Heart left ventricle (tissue), 16 donors: ENCODE data around the gene CRADD. TPM values are rescaled to one million over a fixed set of nuclear protein-coding genes. Genes with fewer than 3 reads are reported as not detected.

Experiments used
- ATAC-seq, 4 donors: fragments of 200-7000 bp; cut with Tn5 transposase; one replicate each; pipeline ENCODE4 v1.9.1; 2020 to 2022; ENCODE audit warnings: moderate library complexity in 4 of 4, mild to moderate bottlenecking in 3 of 4, moderate number of reproducible peaks in 1 of 4
- DNase-seq, 5 donors: peaks; one replicate each; pipeline ENCODE4 v3.0.0-alpha.2; 2020
- H3K27ac ChIP-seq, 12 donors: fragments of 200-600 bp; sonication (generic) in 4 of 12; one replicate each; pipeline versions ENCODE4 v1.5.0 to v1.8.0; 2016 to 2022; ENCODE audit warnings: mild to moderate bottlenecking in 2 of 12
- H3K27me3 ChIP-seq, 9 donors: fragments of 200-600 bp; sonication (generic) in 2 of 9; one replicate each; pipeline versions ENCODE4 v1.5.1 to v1.8.0; 2016 to 2022; ENCODE audit warnings: mild to moderate bottlenecking in 3 of 9
- H3K36me3 ChIP-seq, 9 donors: fragments of 200-600 bp; sonication (generic) in 2 of 9; one replicate each; pipeline versions ENCODE4 v1.5.0 to v1.8.0; 2018 to 2022; ENCODE audit warnings: mild to moderate bottlenecking in 2 of 9
- H3K4me1 ChIP-seq, 12 donors: fragments of 200-600 bp; sonication (generic) in 4 of 12; one replicate each; pipeline versions ENCODE4 v1.5.0 to v1.8.0; 2016 to 2022; ENCODE audit warnings: mild to moderate bottlenecking in 3 of 12
- H3K4me3 ChIP-seq, 12 donors: fragments of 200-600 bp; sonication (generic) in 4 of 12; one replicate each; pipeline versions ENCODE4 v1.5.0 to v1.8.0; 2017 to 2022; ENCODE audit warnings: mild to moderate bottlenecking in 9 of 12, moderate library complexity in 4 of 12
- H3K9me3 ChIP-seq, 12 donors: fragments of 200-600 bp; sonication (generic) in 4 of 12; one replicate each; pipeline versions ENCODE4 v1.5.0 to v1.8.0; 2016 to 2022; ENCODE audit warnings: mild to moderate bottlenecking in 1 of 12
- CTCF ChIP-seq, 12 donors: fragments of 200-600 bp; sonication (generic) in 4 of 12; IDR thresholded peaks; one replicate each; pipeline versions ENCODE4 v1.5.0 to v1.8.0; 2018 to 2022; ENCODE audit warnings: antibody characterized with exemption in 12 of 12, mild to moderate bottlenecking in 5 of 12
- POLR2A ChIP-seq, 2 donors: fragments of 450-650 bp; IDR thresholded peaks; one replicate each; pipeline ENCODE4 v1.6.1; 2017; ENCODE audit warnings: antibody characterized with exemption in 2 of 2, mild to moderate bottlenecking in 2 of 2, moderate library complexity in 2 of 2
- WGBS, 4 donors: extraction: QIAGEN DNeasy Blood & Tissue Kit in 2 of 4; methylation state at CpG; one replicate each; pipeline versions ENCODE4 v1.1.5 to v1.1.7; 2013 to 2018; 5-methylcytosine and 5-hydroxymethylcytosine counted together
- intact Hi-C, 10 donors: fragments of 100-400 bp; cut with DNase I; formaldehyde crosslinking; loops; one replicate each; pipeline versions ENCODE4 v1.11.1 to v1.14.2; 2022
- polyA plus RNA-seq, 2 donors: library from polyadenylated mRNA; stranded (reverse); fragments of 200-250 nt; gene quantifications; one replicate each; pipeline ENCODE4 v1.2.3, GENCODE V29; 2013
- total RNA-seq, 9 donors: library from RNA; depleted of rRNA in 2 of 9; stranded (reverse); fragments of >200 nt in 2 of 9; fragmentation: NEBNext Ultra II Directional in 3 of 9; extraction: Animal tissue kit (Norgen Biotek cat#: 25700) in 3 of 9; gene quantifications; one replicate each; pipeline versions ENCODE4 v1.1.0 to v1.2.4, GENCODE V29; 2016 to 2023
- donor health status: ischemic (EF 13 %, LVEDD 7.1; RV severe dilation, severe dysfunction).
- donor health status: healthy with polysubstance abuse.
- donor health status: DM: no; HTN: yes; CAD: no.
- donor health status: DM: no; HTN: no; CAD: no.
- donor health status: ischemic (EF 25% LVEDD 6.9; RV normal size, moderate dysfunction).
- donor health status: ischemic (EF 25% LVEDD 5.7; RV mildly dilated, moderate dysfunction).
- donor health status: healthy.
- donor health status: DM: yes; HTN: yes; CAD: no.
- donor health status: ischemic (EF 35%, LVEDD 5.7; RV mildly dilated, moderate dysfunction).
- donor health status: nonischemic (EF 11% LVEDD 7.7; RV severe dilation, severe dysfunction).
- donor health status: DM: yes; HTN: yes; CAD: no.
- donor health status: PGD.
- donor health status: ischemic (EF 29% LVEDD 5.4; RV normal size, mild dysfunction).
- donor health status: nonischemic (EF 23%, LVEDD 6.1; RV moderate dilation, normal function).

CRADD gene
- total and polyA plus RNA-seq, 11 donors, result 11.0 to 100 (median 44.5) TPM

DNA sequence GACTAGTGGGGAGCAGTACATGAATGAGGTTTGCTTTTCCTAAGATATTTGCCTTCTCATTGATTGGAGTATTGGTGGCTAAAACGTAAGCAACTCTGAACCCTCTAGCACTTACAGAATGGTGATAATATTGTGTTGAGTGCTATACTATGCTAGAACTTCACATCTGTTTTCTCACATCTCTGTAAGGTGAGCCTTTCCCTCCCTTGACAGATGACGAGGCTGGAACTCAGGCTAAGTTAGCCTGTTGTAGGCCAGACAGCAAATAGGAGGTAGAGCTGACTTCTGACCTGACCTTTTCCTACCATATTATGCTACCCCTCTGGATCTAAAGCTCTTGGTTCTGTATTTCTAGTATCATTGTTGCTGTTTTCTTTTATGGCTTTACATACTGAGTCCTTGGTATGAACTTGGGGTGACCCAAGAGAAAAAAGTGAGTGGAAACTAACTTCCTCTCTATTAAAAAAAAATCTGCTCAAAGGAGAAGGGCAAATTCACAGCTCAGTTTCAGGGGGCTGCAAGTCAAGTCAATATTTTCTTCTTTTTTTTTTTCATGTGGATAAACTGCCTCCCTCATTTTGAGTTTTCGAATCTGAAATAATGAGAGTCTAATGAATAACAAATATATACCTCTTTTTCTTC, 85.9 kb downstream of the CRADD start:
- Histone ChIP-seq H3K36me3 (no peaks in the 10 kb centered on the region), H3K9me3 (no peaks in the 10 kb centered on the region), H3K4me3 (no peak overlapping the region), H3K4me1 (peaks cover 0 to 84% (median 62%) of the 10 kb centered on the region in 12 donors), H3K27ac (peak overlapping the region in 2 of 12 donors; percentile 5 to 8), H3K27me3 (no peaks in the 10 kb centered on the region)
- WGBS, 4 donors, result 68 to 78% (median 75%) methylated on average over 3 of the region's 3 CpGs
- intact Hi-C loops, result loop anchor here in 9 of 10 donors (2.0 to 10.0 kb wide), 6 partner anchors 132 to 342 kb away; partner anchors contain the start of gene SOCS2 (in 1 of the 9)
- ATAC-seq (no peak), DNase-seq (no peak)
- TF ChIP-seq CTCF (IDR thresholded peaks at IDR 0.05), result no peak
- TF ChIP-seq POLR2A (IDR thresholded peaks at IDR 0.05), result no peak

DNA sequence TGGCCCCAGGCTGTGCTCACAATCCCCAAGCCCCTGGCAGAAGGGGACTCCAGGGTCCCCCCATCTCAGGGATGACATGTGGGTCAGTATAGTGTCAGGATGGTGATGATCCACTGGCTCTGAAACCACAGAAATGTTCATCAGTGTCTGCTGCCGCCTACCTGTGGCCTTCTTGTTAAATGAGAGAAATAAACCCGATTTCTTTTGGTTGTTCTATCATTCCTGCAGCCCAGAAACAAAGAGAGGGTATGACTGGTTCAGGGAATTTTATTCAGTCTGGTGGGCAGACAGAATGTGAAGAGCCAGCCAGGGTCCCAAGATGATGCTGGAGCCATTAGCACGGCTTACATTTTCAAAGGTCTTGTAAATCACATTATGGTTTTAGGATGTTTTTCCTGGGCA, 86.6 kb downstream of the CRADD start:
- no peaks in the 10 kb centered on the region for H3K27me3 ChIP-seq
- H3K36me3 ChIP-seq, result no peaks in the 10 kb centered on the region
- no peaks in the 10 kb centered on the region for H3K9me3 ChIP-seq
- intact Hi-C loops, result loop anchor here in 9 of 10 donors (2.0 to 10.0 kb wide), 6 partner anchors 131 to 341 kb away; partner anchors contain the start of gene SOCS2 (in 1 of the 9)
- WGBS, 4 donors, result 84 to 93% (median 89%) methylated on average over 3 of the region's 3 CpGs
- TF ChIP-seq CTCF (IDR thresholded peaks at IDR 0.05) (peak in 1 of 12 donors; percentile 9), POLR2A (IDR thresholded peaks at IDR 0.05) (no peak)
- ATAC-seq, result no peak
- peaks cover 0 to 84% (median 65%) of the 10 kb centered on the region in 12 donors for H3K4me1 ChIP-seq
- no peak overlapping the region for H3K27ac ChIP-seq
- no peak overlapping the region for H3K4me3 ChIP-seq
- DNase-seq, result no peak

GRCh38 chr12:93766371-93766770, 89.2 kb downstream of the CRADD start:
- no peaks in the 10 kb centered on the region for H3K9me3 ChIP-seq
- no peak for TF ChIP-seq POLR2A (IDR thresholded peaks at IDR 0.05)
- TF ChIP-seq CTCF (IDR thresholded peaks at IDR 0.05), result no peak
- H3K27ac ChIP-seq, result peak overlapping the region; percentile 27 to 72 (median 55)
- peak in 3 of 4 donors; percentile 6 to 14 (median 11) for ATAC-seq
- H3K36me3 ChIP-seq, result no peaks in the 10 kb centered on the region
- no peaks in the 10 kb centered on the region for H3K27me3 ChIP-seq
- intact Hi-C loops, result loop anchor here (2.0 to 10.0 kb wide), 11 partner anchors 46 to 338 kb away; no protein-coding TSS in a partner anchor
- H3K4me3 ChIP-seq, result no peak overlapping the region
- peaks cover 0 to 62% (median 48%) of the 10 kb centered on the region in 12 donors for H3K4me1 ChIP-seq
- 28 to 36% (median 32%) methylated on average over 2 of the region's 2 CpGs for WGBS, 4 donors
- DNase-seq, result no peak

DNA sequence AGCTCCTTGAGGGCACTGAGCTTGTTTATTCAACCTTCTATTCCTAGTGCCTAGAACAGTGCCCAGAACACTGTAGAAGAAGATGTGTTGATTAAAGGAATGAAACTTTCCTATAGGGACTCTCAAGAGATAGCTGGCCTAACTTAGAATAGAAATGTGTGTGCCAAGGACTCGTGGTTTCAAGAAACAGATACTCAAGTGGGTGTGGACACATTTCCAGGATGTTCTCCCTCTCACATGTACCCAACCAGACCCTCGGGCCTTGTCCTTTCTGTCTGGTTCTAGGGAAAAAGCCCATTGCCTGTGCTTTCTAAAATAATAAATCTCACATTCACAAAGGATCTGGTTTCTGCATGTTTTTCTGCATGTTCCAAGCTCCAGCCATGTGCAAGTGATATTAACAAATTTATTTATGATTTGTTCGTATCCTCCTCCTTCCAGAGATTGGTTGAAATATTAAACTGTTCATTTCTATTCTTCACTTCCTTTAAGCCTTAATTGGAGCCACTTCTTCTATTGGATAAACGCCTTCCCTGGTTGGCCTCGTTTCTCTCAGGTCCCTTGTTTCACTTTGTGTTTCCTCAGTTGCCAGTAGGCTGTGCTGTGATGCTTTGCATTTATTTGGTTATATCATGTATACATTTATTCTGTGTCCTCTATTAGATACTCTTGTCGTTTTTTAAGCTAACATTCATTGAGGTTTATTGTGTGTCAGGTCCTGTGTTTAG, 89.8 kb downstream of the CRADD start:
- peak; percentile 79 to 88 (median 82) for ATAC-seq
- intact Hi-C loops, result loop anchor here (1.0 to 10.0 kb wide), 12 partner anchors 45 to 338 kb away; no protein-coding TSS in a partner anchor
- 7 to 11% (median 9%) methylated on average over 6 of the region's 6 CpGs for WGBS, 4 donors
- H3K9me3 ChIP-seq, result no peaks in the 10 kb centered on the region
- no peaks in the 10 kb centered on the region for H3K27me3 ChIP-seq
- no peaks in the 10 kb centered on the region for H3K36me3 ChIP-seq
- DNase-seq, result peak in 4 of 5 donors; percentile 37 to 60 (median 50)
- H3K27ac ChIP-seq, result peak overlapping the region; percentile 27 to 72 (median 55)
- H3K4me1 ChIP-seq, result peaks cover 0 to 56% (median 42%) of the 10 kb centered on the region in 12 donors
- no peak for TF ChIP-seq POLR2A (IDR thresholded peaks at IDR 0.05)
- TF ChIP-seq CTCF (IDR thresholded peaks at IDR 0.05), result peak; percentile 38 to 81 (median 64)
- peak overlapping the region in 1 of 12 donors; percentile 5 for H3K4me3 ChIP-seq
